ENCODE measurements around the gene SMYD3. TPM values are rescaled to one million over a fixed set of nuclear protein-coding genes. Genes with fewer than 3 reads are reported as not detected.

Gene SMYD3
- total and polyA plus RNA-seq, 9 of the 15 experiments (the other 6 are each of a cell fraction or from before 2014, with no cell fraction given): 128 to 440 (median 197) TPM

- TF ChIP-seq NR2C1 (IDR thresholded peaks at IDR 0.05) (no peak), NR2C1 (tag; IDR thresholded peaks at IDR 0.05) (peak; percentile 62), ZNF668 (CRISPR knock-in tag; IDR thresholded peaks at IDR 0.05) (no peak; the same call in 1 of the 2 replicates), MCM5 (IDR thresholded peaks at IDR 0.05; ENCODE audit: low read depth) (no peak), ZNF830 (CRISPR knock-in tag; IDR thresholded peaks at IDR 0.05) (no peak), ZBTB12 (CRISPR knock-in tag; IDR thresholded peaks at IDR 0.05) (0 out of 2 replicates have a peak, but pooled peaks have one; percentile 8), ZNF395 (CRISPR knock-in tag; IDR thresholded peaks at IDR 0.05) (peak; percentile 48; the same call in 1 of the 2 replicates), ID3 (CRISPR knock-in tag; IDR thresholded peaks at IDR 0.05) (no peak), ID3 (tag; IDR thresholded peaks at IDR 0.05) (peak; percentile 81; the same call in 1 of the 2 replicates), ZBTB17 (CRISPR knock-in tag; IDR thresholded peaks at IDR 0.05) (0 out of 2 replicates have a peak, but pooled peaks have one; percentile 39), ZNF436 (CRISPR knock-in tag; IDR thresholded peaks at IDR 0.05) (no peak), ELF1 (tag; IDR thresholded peaks at IDR 0.05) (no peak), HDGF (IDR thresholded peaks at IDR 0.05) (no peak), TEAD1 (CRISPR knock-in tag; IDR thresholded peaks at IDR 0.05) (no peak), ETS2 (tag; IDR thresholded peaks at IDR 0.05; ENCODE audit: borderline replicate concordance, poor library complexity, severe bottlenecking) (no peak), DMBX1 (CRISPR knock-in tag; IDR thresholded peaks at IDR 0.05; ENCODE audit: borderline replicate concordance) (peak; percentile 95), MAZ (CRISPR knock-in tag; conservative IDR thresholded peaks at IDR 0.05 in 1 of 2, IDR thresholded peaks at IDR 0.05 in 1 of 2) (0 out of 4 replicates have a peak, but pooled peaks of 1 of the 2 experiments have one; percentile 22), MTA3 (IDR thresholded peaks at IDR 0.05; ENCODE audit: borderline replicate concordance) (peak; percentile 36; the same call in 1 of the 2 replicates), THRAP3 (IDR thresholded peaks at IDR 0.05; ENCODE audit: borderline replicate concordance) (no peak), ZNF175 (CRISPR knock-in tag; IDR thresholded peaks at IDR 0.05; ENCODE audit: low read depth) (0 out of 2 replicates have a peak, but pooled peaks have one; percentile 13), POLR2H (tag; IDR thresholded peaks at IDR 0.05; ENCODE audit: low read depth) (no peak), ZNF766 (CRISPR knock-in tag; conservative IDR thresholded peaks at IDR 0.05) (no peak), C11orf30 (IDR thresholded peaks at IDR 0.05; ENCODE audit: low read depth) (no peak), ZBTB9 (CRISPR knock-in tag; IDR thresholded peaks at IDR 0.05) (peak; percentile 56; the same call in 1 of the 2 replicates), ADNP (tag; IDR thresholded peaks at IDR 0.05) (peak; percentile 70; the same call in 1 of the 2 replicates), ELF4 (CRISPR knock-in tag; IDR thresholded peaks at IDR 0.05) (0 out of 2 replicates have a peak, but pooled peaks have one; percentile 17), CHCHD3 (CRISPR knock-in tag; IDR thresholded peaks at IDR 0.05) (no peak)
Measured at GRCh38 chr1:246169486-246169885, 337.6 kb downstream of the SMYD3 start (continued).

Measured in K562 (cell line).